NCI-H128 (cell line): ENCODE measurements around the gene PIEZO1.

Experiments
- DNase-seq: peaks from one replicate; lab custom pipeline; 2025; ENCODE audit not compliant: unreplicated experiment; lab: John Stamatoyannopoulos, UW

The PIEZO1 gene

DNA sequence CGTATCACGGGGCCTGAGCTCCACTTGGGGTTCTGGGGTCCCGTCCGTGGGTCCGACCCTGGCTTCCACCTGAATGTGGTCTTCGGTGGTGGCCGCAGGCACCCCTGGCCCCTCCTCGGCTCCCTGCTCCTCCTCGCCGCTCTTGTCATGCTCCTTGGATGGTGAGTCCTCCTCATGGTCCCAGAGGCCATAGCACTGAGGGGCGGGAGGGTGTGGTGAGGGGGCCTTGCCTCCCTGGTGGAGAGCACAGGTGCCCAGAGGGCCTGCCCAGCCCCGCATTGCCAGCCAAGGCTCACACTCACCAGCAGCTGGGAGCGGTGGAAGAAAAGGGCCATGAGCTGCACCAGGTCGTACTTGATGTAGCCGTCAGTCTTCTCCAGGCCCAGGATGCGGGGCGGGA lies 63.8 kb downstream of the PIEZO1 start:
- DNase-seq, result no peak

DNA sequence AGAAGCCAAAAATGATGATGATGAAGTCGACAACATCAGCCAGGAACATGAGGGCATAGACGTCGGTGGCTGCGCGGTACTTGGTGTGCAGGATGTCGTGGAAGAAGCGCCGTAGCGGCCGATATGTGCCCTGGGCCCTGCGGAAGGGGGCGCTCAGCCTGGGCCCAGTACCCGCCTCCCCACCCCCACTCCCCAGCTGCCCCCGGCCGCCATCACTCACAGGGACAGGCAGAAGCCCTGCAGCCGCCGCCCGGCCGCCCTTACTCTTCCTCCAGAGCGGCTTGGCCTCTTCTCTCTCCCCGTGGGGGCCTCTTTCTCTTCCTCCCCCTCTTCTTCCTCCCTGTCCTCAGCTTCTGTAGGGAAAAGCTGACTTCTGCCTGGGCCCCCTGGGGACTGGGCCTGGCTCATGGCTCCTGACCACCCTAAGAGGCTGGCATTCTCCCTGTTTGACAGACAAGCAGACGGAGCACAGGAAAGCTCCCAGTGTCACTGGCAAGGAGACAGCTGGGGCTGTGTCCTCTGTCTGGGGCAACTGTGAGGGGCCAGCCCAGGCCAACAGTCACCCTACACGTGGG lies 64.5 kb downstream of the PIEZO1 start:
- no peak for DNase-seq

DNA sequence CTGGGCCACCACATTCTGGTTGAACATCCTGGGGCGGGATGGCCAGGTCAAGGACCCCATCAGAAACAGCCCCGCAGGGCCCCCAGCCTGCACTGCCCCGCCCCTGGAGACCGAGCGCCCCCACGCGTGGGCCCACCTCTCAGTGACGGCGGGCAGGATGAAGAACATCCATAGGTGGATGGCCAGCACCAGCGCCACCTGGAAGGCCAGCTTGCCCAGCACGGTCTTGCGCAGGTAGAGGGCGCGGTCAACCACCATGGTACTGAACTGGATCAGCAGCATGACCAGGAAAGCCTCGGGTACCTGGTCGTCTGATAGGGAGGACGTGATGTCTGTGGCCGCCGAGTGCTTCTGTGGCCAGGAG lies 65.1 kb downstream of the PIEZO1 start:
- no peak for DNase-seq

DNA sequence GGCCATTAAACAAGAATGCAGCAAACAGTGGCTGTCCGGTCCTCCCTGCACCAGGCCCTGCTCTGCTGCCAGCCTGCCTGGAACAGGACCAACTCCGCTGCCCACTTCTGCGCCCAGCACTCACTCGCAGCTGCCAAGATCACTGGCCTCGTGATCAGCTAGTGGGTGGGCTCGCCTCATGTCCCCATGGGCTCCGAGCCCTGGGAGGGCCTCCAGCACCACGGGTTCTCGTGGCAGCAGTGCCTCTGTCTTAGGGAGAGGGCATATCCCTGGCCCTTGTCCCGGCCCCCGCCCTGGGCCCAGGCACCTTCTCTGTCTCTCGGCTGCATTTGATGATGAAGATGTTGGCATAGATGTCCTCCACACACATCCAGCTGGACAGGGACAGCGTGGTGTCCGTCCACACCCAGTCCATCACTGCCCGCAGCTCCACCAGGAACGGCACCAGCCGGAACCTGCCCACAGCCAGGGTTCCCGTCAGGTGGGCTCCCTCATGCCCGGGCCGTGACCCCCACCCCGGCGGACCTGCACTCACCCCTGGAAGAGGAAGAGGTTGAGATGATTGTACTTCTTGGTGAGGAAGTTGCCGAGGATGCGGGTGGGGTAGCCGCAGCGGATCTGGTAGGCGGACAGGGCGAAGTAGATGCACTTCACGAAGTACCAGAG lies 65.6 kb downstream of the PIEZO1 start:
- no peak for DNase-seq

DNA sequence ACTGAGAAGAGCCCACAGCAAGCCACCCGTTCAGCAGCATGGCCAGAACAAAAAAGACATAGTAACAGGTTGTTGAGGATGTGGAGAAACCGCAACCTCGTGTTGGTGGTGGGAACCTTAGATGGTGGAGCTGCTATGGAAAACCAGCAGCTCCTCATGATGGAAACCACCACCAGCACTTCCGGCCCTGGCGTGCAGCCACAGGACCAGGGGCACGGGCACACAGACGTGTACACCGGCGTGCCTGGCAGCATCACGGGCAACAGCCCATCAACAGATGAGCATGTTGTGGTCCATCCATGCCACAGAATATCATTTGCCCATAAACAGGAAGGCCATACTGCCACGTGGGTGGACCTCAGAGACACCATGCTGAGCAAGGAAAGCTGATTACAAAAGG lies 66.8 kb downstream of the PIEZO1 start:
- no peak for DNase-seq

DNA sequence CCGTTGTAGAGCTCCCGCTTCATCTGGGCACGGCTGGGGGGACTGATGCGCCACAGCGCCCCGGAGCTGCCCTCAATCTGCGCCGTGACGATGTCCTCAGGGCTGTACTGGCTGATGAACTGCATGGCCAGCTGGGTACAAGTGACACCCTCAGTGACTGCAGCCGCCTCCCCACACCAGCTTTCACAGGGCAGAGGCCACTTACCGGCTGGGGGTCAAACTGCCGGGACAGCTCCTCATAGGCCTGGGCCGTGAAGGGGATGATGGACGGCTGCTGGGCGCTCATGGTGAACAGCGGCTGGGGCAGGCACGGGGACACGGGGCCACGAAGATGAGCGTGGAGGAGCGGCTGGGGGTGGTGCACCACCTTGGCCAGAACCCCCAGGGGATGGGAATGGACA lies 68.4 kb downstream of the PIEZO1 start:
- DNase-seq, result no peak

DNA sequence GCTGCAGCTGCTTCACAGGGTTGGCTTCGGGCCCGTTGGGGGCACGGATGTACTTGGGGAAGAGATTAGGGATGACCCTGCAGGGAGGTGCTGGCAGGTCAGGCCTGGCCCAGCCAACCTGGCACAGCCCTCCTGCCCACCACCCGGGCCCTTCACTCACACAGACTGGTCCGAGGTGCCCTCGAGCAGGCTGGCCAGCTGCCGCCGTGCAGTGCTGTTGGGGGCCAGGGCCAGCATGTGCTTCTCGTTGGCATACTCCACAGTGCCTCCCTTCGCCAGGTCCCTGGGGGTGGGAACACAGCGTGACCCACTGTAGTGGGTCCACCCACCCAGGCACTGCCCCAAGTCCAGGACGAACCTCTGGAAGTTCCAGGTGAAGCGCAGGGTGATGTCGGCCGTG lies 68.8 kb downstream of the PIEZO1 start:
- no peak for DNase-seq

DNA sequence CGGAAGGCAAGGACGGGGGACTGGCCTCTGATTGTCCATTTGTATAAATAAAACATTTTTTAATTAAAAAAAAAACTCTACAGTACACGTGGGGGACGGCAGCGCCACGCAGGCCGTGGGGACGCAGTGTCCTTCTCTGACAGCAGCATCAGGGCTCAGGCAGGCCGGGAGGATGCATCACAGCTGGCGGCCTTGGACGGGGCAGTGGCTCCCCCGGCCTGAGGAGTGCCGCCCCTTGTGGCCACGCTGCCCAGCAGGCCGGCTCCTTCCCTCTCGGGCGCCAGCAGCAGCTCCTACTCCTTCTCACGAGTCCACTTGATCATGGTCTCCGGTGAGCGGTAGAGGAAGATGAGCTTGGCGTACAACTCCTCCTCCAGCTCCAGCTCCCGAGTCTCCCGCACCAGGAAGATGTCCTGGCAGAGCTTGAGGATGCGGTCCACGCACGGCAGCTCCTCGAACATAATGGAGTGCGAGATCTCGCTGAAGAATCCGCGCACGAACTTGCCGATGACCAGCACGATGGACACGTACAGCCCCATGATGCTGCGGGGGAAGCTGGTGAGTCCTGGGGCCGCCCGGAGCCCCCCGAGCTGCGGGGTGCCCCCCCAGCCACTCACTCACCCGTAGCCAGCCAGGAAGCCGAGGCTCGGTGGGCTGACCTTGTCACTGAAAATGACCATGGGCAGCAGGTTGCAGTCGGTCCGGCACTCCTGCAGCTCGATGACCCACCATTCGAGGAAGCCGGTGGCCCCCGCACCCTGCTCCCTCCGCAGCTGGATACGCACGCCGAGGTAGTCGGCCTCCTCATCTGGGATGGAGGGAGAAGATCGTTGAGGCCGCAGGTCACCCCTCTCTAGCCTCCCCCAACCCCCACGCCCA lies 69.5 kb downstream of the PIEZO1 start:
- DNase-seq, result no peak

DNA sequence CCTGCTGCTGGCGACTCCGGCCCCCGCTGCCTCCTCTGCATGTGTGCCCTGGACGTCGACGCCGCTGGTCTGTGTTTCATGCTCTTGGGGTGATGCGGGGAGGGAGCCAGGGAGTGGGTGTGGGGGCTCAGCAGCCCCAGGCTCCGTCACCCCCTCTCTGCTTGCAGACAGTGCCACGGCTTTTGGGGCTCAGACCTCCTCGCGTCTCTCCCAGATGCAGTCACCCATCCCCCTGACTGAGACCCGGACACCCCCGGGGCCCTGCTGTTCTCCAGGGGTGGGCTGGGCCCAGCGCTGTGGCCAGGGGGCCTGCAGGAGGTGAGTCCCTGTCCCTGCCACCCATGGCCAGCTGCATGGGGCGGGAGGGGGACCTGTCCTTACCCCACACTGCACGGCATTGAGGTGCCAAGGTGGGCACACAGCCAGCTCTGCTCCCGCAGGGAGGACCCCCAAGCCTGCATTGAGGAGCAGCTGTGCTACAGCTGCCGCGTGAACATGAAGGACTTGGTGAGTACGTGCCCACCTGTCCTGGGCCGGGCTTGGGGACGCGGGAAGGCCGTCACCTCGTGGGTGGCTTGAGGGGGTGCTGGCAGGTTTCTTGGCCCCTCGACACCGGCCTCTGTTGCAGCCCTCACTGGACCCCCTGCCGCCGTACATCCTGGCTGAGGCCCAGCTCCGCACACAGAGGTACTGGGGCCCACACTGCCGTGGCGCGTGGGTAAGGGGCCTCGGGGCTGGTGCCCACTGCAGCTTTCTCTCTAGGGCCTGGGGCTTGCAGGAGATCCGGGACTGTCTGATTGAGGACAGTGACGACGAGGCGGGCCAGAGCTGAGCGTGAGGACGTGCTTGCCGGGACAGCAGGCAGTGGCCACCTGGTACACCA lies 70.4 kb downstream of the PIEZO1 start:
- DNase-seq, result no peak

DNA sequence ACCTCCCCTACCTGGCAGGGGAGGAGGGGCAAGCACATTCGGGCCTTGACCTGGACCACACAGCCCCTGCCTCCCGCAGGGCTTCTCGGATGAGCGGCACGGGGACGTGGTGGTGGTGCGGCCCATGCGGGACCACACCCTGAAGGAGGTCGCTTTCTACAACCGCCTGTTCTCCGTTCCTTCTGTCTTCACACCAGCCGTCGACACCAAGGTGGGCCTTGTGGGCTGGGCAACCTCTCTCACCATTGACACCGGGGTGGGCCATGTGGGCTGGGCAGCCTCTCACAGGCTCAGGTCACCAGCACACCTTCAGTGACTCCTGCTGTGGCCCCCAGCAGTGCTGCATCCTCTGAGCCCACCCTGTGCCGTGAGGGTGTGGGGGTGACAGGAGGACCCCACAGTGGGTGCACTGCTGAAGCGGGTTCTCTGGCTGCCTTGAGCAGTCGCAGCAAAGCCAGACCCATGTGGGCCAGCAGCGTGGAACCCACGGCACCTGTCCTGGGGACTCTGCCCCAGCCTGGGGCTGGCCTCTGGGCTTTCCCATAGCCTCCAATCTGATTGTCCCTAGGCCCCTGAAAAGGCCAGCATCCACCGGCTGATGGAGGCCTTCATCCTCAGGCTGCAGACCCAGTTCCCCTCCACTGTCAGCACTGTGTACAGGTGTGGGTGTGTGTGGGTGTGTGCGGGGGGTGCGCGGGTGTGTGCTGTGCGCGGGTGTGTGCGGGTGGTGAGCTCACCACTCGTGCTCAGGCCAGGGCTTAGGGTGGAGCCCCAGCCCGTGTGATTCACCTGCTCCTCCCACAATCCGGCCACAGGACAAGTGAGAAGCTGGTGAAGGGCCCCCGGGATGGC lies 71.2 kb downstream of the PIEZO1 start:
- DNase-seq, result no peak

DNA sequence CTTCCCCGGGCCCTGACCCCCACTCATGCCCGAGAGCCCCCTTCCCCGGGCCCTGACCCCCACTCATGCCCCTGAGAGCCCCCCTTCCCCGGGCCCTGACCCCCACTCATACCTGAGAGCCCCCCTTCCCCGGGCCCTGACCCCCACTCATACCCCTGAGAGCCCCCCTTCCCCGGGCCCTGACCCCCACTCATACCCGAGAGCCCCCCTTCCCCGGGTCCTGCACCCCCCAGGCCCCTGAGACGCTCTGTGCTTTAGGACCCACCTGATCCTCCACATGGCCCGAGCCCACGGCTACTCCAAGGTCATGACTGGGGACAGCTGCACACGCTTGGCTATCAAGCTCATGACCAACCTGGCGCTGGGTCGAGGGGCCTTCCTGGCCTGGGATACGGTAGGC lies 72.0 kb downstream of the PIEZO1 start:
- no peak for DNase-seq

DNA sequence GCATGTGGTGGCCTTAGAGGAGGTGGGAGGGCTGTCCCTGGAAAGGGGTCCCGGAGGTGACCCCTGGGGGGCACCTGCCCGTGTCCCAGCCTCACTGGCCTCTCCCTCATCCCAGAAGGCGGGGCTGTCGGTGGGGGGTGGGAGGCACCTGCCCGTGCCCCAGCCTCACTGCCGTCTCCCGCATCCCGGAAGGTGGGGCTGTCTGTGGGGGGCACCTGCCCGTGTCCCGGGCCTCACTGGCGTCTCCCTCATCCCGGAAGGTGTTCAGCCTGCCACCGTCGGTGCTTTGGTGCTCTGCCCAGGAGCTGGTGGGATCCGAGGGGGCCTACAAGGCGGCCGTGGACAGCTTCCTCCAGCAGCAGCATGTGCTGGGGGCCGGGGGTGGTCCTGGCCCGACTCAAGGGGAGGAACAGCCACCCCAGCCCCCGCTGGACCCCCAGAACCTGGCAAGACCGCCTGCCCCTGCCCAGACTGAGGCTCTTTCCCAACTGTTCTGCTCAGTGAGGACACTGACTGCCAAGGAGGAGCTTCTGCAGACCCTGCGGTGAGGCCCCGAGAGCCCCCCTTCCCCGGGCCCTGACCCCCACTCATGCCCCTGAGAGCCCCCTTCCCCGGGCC lies 72.5 kb downstream of the PIEZO1 start:
- no peak for DNase-seq

DNA sequence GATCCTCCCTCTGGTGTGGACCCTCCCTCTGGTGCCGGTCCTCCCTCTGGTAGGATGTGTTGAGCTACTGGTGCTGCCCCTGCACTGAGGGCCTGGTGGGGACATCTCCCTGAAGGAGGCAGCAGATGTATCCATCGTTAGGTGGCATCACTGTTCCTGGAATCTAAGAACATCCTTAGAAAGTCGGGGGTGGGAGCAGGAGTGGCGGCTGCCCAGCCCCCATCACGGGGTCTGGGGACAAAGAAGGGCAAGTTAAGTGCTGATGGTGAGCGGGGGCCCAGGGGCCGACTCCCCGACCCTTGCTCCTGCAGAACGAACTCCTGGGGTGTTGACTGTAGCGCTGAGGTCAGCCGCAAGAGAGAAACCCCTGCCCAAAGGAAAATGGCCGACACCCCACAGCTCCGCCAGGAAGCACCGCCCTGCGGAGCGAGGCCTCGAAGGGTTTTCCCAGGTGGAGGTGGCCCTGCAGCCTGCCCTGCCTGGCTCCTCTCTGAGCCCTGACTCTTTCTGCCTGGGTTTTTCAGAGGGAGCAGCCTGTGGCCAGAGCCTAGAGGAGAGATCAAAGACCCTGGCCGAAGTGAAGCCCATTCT lies 73.2 kb downstream of the PIEZO1 start:
- DNase-seq, result no peak

DNA sequence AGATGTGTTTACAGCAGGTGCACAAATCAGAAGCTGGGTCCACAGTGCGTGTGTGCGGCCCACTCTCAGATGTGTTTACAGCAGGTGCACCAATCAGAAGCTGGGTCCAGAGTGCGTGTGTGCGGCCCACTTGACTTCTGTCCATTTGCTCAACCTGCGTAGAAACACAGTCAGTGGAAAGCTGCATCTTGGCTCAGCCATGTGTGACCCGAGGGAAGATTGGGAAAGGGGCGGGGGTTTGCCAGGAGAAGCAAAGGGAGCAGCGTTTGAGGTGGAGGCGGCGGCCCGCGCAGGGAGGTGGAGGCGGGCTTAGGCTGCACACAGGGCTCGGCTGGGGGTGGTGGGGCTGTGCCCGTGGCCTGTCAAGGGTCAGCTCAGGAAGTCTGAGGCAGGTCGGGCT lies 74.5 kb downstream of the PIEZO1 start:
- no peak for DNase-seq

DNA sequence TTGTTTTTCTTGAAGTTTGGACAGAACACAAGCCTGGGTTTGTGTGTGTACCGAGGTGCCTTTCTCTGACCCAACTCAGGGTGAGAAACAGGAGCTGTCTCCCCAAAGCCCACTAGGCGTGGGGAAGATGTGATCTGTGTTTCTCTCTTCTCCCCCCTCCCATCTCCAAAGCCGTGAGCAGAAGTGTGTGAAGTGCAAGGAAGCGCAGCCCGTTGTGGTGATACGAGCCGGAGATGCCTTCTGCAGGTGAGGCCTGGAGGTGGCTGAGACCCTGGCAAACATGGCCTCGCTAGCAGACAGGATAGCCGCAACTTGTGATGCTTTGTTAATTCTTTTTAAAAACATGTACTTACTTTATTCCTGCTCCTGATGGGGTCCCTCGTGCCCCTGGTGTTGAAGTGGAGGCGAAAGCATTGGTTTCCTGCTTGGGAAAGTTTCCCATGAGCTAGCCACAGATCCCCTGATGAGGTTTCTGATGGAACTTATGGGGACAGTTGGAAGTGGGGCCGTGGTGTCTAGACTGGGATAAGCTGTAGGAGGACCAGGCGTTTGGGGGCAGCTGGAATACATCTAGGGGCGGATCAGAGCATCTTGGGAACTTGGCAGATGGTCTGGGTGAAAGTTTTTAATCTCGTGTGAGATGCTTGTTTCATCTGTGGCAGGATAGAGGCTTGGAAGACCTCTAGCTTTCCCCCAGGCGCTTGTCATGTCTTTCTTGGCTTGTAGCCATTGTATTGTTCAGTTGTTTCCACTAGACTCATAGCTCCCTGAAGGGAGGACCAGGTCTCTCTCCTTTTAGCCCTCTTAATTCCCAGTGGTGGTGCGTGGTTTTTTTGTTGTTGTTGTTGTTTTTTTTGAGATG lies 77.8 kb downstream of the PIEZO1 start:
- no peak for DNase-seq

DNA sequence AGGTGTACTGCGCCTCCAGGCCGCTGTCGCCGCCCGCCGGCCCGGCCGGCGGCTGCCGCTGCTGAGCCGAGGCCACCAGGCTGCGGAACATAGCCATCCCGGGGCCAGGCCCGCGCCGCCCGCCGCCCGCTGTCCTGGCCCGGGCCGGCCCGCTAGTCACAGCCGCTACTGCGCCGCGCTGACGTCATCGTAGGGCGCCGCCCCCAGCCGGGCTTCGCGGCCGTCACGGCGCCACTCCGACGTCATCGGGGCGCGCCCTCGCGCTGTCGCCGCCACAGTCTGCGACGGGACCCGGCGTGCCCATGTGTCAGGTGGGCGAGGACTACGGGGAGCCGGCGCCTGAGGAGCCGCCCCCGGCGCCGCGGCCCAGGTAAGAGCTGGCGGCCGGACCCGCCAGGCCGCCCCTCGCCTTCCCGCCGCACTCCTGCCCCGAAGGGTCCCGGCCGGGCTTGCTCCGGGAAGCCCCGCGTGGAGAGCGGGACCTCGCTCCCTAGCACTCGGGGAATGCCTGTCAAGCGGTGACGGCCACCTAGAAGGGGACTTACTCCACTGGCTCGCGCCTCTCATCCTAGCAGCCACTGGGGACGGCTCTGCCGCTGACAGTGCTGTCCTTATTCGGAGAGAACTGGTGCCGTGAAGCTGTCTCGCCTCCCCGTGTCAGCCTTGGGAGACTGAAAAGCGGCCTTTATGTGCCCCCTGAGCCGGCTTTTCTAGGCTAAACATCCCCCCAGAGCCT lies 78.6 kb downstream of the PIEZO1 start, which contains the start of the genes CTU2 and RNF166:
CTU2 (plus strand) TSS at position 275 of the 736 bp plus-strand sequence; CDS start at position 303, 28 bp downstream.
RNF166 (minus strand) TSS at position 180 of the 736 bp plus-strand sequence; CDS start at position 97, 83 bp downstream.
- DNase-seq, result peak; percentile 29

DNA sequence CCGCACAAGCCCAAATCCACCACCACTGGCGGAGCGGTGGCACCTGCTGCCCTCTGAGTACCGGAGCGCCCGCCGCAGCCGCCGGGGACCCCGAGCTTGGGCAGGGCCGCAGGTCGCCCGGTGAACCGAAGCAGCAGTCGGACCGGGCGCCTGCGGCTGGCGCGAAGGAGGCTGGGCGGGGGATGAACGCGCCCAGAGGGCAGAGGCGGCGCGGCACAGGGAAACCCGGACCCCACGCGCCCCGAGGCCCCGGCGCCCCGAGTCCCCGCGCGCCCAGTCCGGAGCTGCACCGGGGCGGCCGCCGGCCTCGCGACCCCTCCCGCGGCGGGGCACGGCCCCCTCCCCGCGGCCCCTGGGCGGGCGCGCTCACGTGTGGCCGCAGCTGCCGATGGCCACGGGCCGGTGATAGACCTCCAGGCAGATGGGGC lies 79.2 kb downstream of the PIEZO1 start:
- no peak for DNase-seq
